HepG2 (cell line): ENCODE results near the gene ECM1. TPM values are rescaled to one million over a fixed set of nuclear protein-coding genes. Genes with fewer than 3 reads are reported as not detected.

Experiments
- AGO2 ChIP-seq: fragments of 200-400 bp; formaldehyde crosslinking; optimal IDR thresholded peaks from 2 replicates; pipeline ENCODE3; 2017; ENCODE audit warnings: mild to moderate bottlenecking, low read depth, low read length, moderate library complexity
- FOSL2 ChIP-seq: sonication (generic); formaldehyde crosslinking; IDR thresholded peaks from 2 replicates; pipeline ENCODE4 v1.4.0; 2020; ENCODE audit warnings: missing genetic modification reagents
- HBP1 ChIP-seq: IDR thresholded peaks from 2 replicates; pipeline ENCODE4 v1.6.1; 2016; ENCODE audit warnings: low read depth, control low read depth
- HOXA3 ChIP-seq: sonication (generic); formaldehyde crosslinking; IDR thresholded peaks from 2 replicates; pipeline ENCODE4 v1.5.0; 2020; ENCODE audit warnings: missing genetic modification reagents
- JUND ChIP-seq: sonication (generic); formaldehyde crosslinking; IDR thresholded peaks from 2 replicates; pipeline ENCODE4 v1.8.0; 2022; ENCODE audit warnings: mild to moderate bottlenecking, missing genetic modification reagents
- MED13 ChIP-seq: sonication (generic); formaldehyde crosslinking; IDR thresholded peaks from 2 replicates; pipeline ENCODE4 v1.5.0; 2020; ENCODE audit warnings: missing genetic modification reagents
- PCBP1 ChIP-seq: fragments of 200-400 bp; formaldehyde crosslinking; IDR thresholded peaks from 2 replicates; pipeline ENCODE4 v1.6.1; 2017; ENCODE audit warnings: mild to moderate bottlenecking, low read depth, low read length, borderline replicate concordance
- PPARG ChIP-seq: conservative IDR thresholded peaks from 2 replicates; pipeline ENCODE4 v1.6.1; 2016; ENCODE audit warnings: missing biosample characterization, missing genetic modification reagents
- RAD51 ChIP-seq: fragments of 450-650 bp; IDR thresholded peaks from 2 replicates; pipeline ENCODE4 v1.6.1; 2016; ENCODE audit warnings: borderline replicate concordance
- RXRB ChIP-seq: IDR thresholded peaks from 2 replicates; pipeline ENCODE4 v1.6.1; 2016; ENCODE audit warnings: borderline replicate concordance, missing genetic modification reagents, missing compliant biosample characterization
- TBX2 ChIP-seq: sonication (generic); formaldehyde crosslinking; IDR thresholded peaks from 2 replicates; pipeline ENCODE4 v1.5.0; 2020; ENCODE audit warnings: missing genetic modification reagents, mild to moderate bottlenecking, borderline replicate concordance
- ZBTB2 ChIP-seq: sonication (generic); formaldehyde crosslinking; IDR thresholded peaks from 2 replicates; pipeline ENCODE4 v1.8.0; 2022; ENCODE audit warnings: low read depth, missing genetic modification reagents
- ZFX ChIP-seq: sonication (generic); formaldehyde crosslinking; IDR thresholded peaks from 2 replicates; pipeline ENCODE4 v1.4.0; 2020; ENCODE audit warnings: mild to moderate bottlenecking, low read depth, missing genetic modification reagents, moderate library complexity
- ZNF230 ChIP-seq: sonication (generic); formaldehyde crosslinking; IDR thresholded peaks from 2 replicates; pipeline ENCODE4 v1.4.0; 2020; ENCODE audit warnings: mild to moderate bottlenecking, missing genetic modification reagents
- ZNF331 ChIP-seq: sonication (generic); formaldehyde crosslinking; IDR thresholded peaks from 2 replicates; pipeline ENCODE4 v1.4.0; 2020; ENCODE audit warnings: missing genetic modification reagents
- ZNF33A ChIP-seq: sonication (generic); formaldehyde crosslinking; IDR thresholded peaks from 2 replicates; pipeline ENCODE4 v1.5.1; 2020; ENCODE audit warnings: missing genetic modification reagents, mild to moderate bottlenecking, moderate library complexity, borderline replicate concordance
- ZNF547 ChIP-seq: sonication (generic); formaldehyde crosslinking; IDR thresholded peaks from 2 replicates; pipeline ENCODE4 v1.5.1; 2020; ENCODE audit warnings: mild to moderate bottlenecking, missing genetic modification reagents
- ZNF614 ChIP-seq: IDR thresholded peaks from 2 replicates; pipeline ENCODE4 v1.6.1; 2018; ENCODE audit warnings: missing biosample characterization, missing genetic modification reagents, inconsistent platforms, borderline replicate concordance
- ZNF672 ChIP-seq: sonication (generic); formaldehyde crosslinking; IDR thresholded peaks from 2 replicates; pipeline ENCODE4 v1.8.1; 2022; ENCODE audit warnings: missing genetic modification reagents
- polyA plus RNA-seq, 8 experiments: library from polyadenylated mRNA; depleted of rRNA in 3 of 8; stranded (reverse) in 7 of 8; unstranded in 1 of 8; fragments of >200 nt; fragmentation: Illumina TruSeq in 4 of 8; extraction: Trizol in 4 of 8; gene quantifications; 2 replicates each; pipeline versions ENCODE4 v1.2.1 to v1.2.3, GENCODE V29; 2011 to 2016; ENCODE audit warnings: low read depth in 4 of 8, missing spikeins in 1 of 8, mixed read lengths in 1 of 8; ENCODE audit not compliant: insufficient read depth in 1 of 8
- total RNA-seq, 5 experiments: library from RNA; depleted of rRNA; stranded (reverse); fragments of >200 nt; fragmentation: Illumina TruSeq; extraction: Trizol; gene quantifications; 2 replicates each; pipeline ENCODE4 v1.2.3, GENCODE V29; 2016; ENCODE audit warnings: low read depth in 1 of 5
- TF ChIP-seq, protein P1 (sequence below): sonication (generic); formaldehyde crosslinking; IDR thresholded peaks from 2 replicates; pipeline ENCODE4 v1.5.1; 2020; ENCODE audit warnings: mild to moderate bottlenecking, missing genetic modification reagents, borderline replicate concordance

Gene ECM1
- total and polyA plus RNA-seq, 2 of the 13 experiments (the other 11 are each of a cell fraction or from before 2014, with no cell fraction given) = 0.42 to 1.0 TPM

GRCh38 chr1:150561974-150562445, 54.1 kb downstream of the ECM1 start (continued):
- TF ChIP-seq, protein P1, sequence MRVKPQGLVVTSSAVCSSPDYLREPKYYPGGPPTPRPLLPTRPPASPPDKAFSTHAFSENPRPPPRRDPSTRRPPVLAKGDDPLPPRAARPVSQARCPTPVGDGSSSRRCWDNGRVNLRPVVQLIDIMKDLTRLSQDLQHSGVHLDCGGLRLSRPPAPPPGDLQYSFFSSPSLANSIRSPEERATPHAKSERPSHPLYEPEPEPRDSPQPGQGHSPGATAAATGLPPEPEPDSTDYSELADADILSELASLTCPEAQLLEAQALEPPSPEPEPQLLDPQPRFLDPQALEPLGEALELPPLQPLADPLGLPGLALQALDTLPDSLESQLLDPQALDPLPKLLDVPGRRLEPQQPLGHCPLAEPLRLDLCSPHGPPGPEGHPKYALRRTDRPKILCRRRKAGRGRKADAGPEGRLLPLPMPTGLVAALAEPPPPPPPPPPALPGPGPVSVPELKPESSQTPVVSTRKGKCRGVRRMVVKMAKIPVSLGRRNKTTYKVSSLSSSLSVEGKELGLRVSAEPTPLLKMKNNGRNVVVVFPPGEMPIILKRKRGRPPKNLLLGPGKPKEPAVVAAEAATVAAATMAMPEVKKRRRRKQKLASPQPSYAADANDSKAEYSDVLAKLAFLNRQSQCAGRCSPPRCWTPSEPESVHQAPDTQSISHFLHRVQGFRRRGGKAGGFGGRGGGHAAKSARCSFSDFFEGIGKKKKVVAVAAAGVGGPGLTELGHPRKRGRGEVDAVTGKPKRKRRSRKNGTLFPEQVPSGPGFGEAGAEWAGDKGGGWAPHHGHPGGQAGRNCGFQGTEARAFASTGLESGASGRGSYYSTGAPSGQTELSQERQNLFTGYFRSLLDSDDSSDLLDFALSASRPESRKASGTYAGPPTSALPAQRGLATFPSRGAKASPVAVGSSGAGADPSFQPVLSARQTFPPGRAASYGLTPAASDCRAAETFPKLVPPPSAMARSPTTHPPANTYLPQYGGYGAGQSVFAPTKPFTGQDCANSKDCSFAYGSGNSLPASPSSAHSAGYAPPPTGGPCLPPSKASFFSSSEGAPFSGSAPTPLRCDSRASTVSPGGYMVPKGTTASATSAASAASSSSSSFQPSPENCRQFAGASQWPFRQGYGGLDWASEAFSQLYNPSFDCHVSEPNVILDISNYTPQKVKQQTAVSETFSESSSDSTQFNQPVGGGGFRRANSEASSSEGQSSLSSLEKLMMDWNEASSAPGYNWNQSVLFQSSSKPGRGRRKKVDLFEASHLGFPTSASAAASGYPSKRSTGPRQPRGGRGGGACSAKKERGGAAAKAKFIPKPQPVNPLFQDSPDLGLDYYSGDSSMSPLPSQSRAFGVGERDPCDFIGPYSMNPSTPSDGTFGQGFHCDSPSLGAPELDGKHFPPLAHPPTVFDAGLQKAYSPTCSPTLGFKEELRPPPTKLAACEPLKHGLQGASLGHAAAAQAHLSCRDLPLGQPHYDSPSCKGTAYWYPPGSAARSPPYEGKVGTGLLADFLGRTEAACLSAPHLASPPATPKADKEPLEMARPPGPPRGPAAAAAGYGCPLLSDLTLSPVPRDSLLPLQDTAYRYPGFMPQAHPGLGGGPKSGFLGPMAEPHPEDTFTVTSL (CRISPR knock-in tag) = peak; percentile 38; the same call in 1 of the 2 replicates
- TF ChIP-seq PPARG (CRISPR knock-in tag) (peak; percentile 69; the same call in 1 of the 2 replicates), FOSL2 (CRISPR knock-in tag) (peak; percentile 79), PCBP1 (peak; percentile 88), ZNF547 (CRISPR knock-in tag) (no peak), TBX2 (CRISPR knock-in tag) (peak; percentile 74; the same call in 1 of the 2 replicates), ZNF614 (peak; percentile 74; the same call in 1 of the 2 replicates), RXRB (peak; percentile 87), ZFX (CRISPR knock-in tag) (peak; percentile 60; the same call in 1 of the 2 replicates), JUND (no peak), ZNF672 (CRISPR knock-in tag) (no peak), ZNF331 (CRISPR knock-in tag) (peak; percentile 87), RAD51 (peak; percentile 24; the same call in 1 of the 2 replicates), AGO2 (peak; percentile 23), ZNF33A (CRISPR knock-in tag) (0 out of 2 replicates have a peak, but pooled peaks have one; percentile 12), ZBTB2 (no peak), MED13 (CRISPR knock-in tag) (0 out of 2 replicates have a peak, but pooled peaks have one; percentile 77), HOXA3 (CRISPR knock-in tag) (peak; percentile 27; the same call in 1 of the 2 replicates), HBP1 (CRISPR knock-in tag) (0 out of 2 replicates have a peak, but pooled peaks have one; percentile 24), ZNF230 (no peak)
